Chondrocyte (in vitro differentiated cells): ENCODE data around the gene SPDYE3. TPM values are rescaled to one million over a fixed set of nuclear protein-coding genes. Genes with fewer than 3 reads are reported as not detected.
"Not testable (repeated sequence)": the region's sequence is repeated elsewhere in the genome, so short reads cannot be mapped to it uniquely, and the experiment has no call there.

ENCODE experiments used
- DNase-seq: peaks from one replicate; pipeline ENCODE4 v3.0.0; 2021; ENCODE audit warnings: mixed read lengths, low spot score
- H3K27ac Mint-ChIP-seq: one replicate; pipeline ENCODE4 v1.8.0; 2021; ENCODE audit warnings: mild to moderate bottlenecking, moderate library complexity, mixed read lengths; ENCODE audit not compliant: unreplicated experiment
- H3K27me3 Mint-ChIP-seq: 2 replicates; pipeline ENCODE4 v1.8.0; 2021; ENCODE audit warnings: low read depth, mixed read lengths
- H3K36me3 Mint-ChIP-seq: 2 replicates; pipeline ENCODE4 v1.8.0; 2021; ENCODE audit warnings: low read depth, mixed read lengths
- H3K4me1 Mint-ChIP-seq: 2 replicates; pipeline ENCODE4 v1.8.0; 2021; ENCODE audit warnings: low read depth, mild to moderate bottlenecking, mixed read lengths
- H3K4me3 Mint-ChIP-seq: one replicate; pipeline ENCODE4 v1.8.0; 2021; ENCODE audit warnings: mild to moderate bottlenecking, moderate library complexity, mixed read lengths; ENCODE audit not compliant: unreplicated experiment
- H3K9me3 Mint-ChIP-seq: 2 replicates; pipeline ENCODE4 v1.8.0; 2021; ENCODE audit warnings: low read depth, mixed read lengths
- total RNA-seq: library from RNA; stranded (reverse); gene quantifications from 3 replicates; pipeline ENCODE4 v1.2.1, GENCODE V29; 2021

The SPDYE3 gene
- total RNA-seq, 1 donor from 2014 or later: not detected

- H3K9me3 Mint-ChIP-seq: not testable (repeated sequence)
Measured at GRCh38 chr7:100283147-100283546, 24.4 kb upstream of the SPDYE3 start.

GRCh38 chr7:100287191-100287969 is 20.1 kb upstream of the SPDYE3 start:
- H3K27ac Mint-ChIP-seq, H3K4me1 Mint-ChIP-seq: not testable (repeated sequence)

More at GRCh38 chr7:100283147-100283546, 24.4 kb upstream of the SPDYE3 start:
- not testable (repeated sequence) for H3K27ac Mint-ChIP-seq, H3K4me1 Mint-ChIP-seq, H3K27me3 Mint-ChIP-seq, H3K4me3 Mint-ChIP-seq, DNase-seq, H3K36me3 Mint-ChIP-seq

GRCh38 chr7:100288258-100288657 is 19.2 kb upstream of the SPDYE3 start:
- H3K27me3 Mint-ChIP-seq, DNase-seq, H3K9me3 Mint-ChIP-seq, H3K4me3 Mint-ChIP-seq, H3K36me3 Mint-ChIP-seq, H3K27ac Mint-ChIP-seq, H3K4me1 Mint-ChIP-seq: not testable (repeated sequence)

More at GRCh38 chr7:100287191-100287969, 20.1 kb upstream of the SPDYE3 start:
- not testable (repeated sequence) for DNase-seq, H3K4me3 Mint-ChIP-seq, H3K9me3 Mint-ChIP-seq, H3K27me3 Mint-ChIP-seq, H3K36me3 Mint-ChIP-seq

GRCh38 chr7:100292162-100292561 is 15.3 kb upstream of the SPDYE3 start:
- H3K9me3 Mint-ChIP-seq, H3K4me3 Mint-ChIP-seq, H3K27ac Mint-ChIP-seq, H3K27me3 Mint-ChIP-seq, DNase-seq, H3K4me1 Mint-ChIP-seq, H3K36me3 Mint-ChIP-seq: not testable (repeated sequence)

GRCh38 chr7:100295269-100295668 is 12.2 kb upstream of the SPDYE3 start:
- H3K27me3 Mint-ChIP-seq, H3K27ac Mint-ChIP-seq: not testable (repeated sequence)

GRCh38 chr7:100297852-100298631 is 9.5 kb upstream of the SPDYE3 start:
- not testable (repeated sequence) for H3K27me3 Mint-ChIP-seq, DNase-seq, H3K4me3 Mint-ChIP-seq, H3K27ac Mint-ChIP-seq, H3K36me3 Mint-ChIP-seq, H3K9me3 Mint-ChIP-seq, H3K4me1 Mint-ChIP-seq

More at GRCh38 chr7:100295269-100295668, 12.2 kb upstream of the SPDYE3 start:
- not testable (repeated sequence) for H3K36me3 Mint-ChIP-seq, DNase-seq, H3K9me3 Mint-ChIP-seq, H3K4me1 Mint-ChIP-seq, H3K4me3 Mint-ChIP-seq

GRCh38 chr7:100298632-100298895 is 8.9 kb upstream of the SPDYE3 start:
- DNase-seq, H3K4me3 Mint-ChIP-seq, H3K9me3 Mint-ChIP-seq, H3K27me3 Mint-ChIP-seq, H3K4me1 Mint-ChIP-seq, H3K27ac Mint-ChIP-seq, H3K36me3 Mint-ChIP-seq: not testable (repeated sequence)

- H3K36me3 Mint-ChIP-seq, H3K27ac Mint-ChIP-seq, H3K9me3 Mint-ChIP-seq, H3K27me3 Mint-ChIP-seq, H3K4me3 Mint-ChIP-seq, H3K4me1 Mint-ChIP-seq, DNase-seq: not testable (repeated sequence)
Measured at GRCh38 chr7:100304526-100304925, 3.0 kb upstream of the SPDYE3 start.

GRCh38 chr7:100318329-100318728 is 10.8 kb downstream of the SPDYE3 start:
- not testable (repeated sequence) for H3K4me3 Mint-ChIP-seq, DNase-seq, H3K27ac Mint-ChIP-seq, H3K36me3 Mint-ChIP-seq, H3K27me3 Mint-ChIP-seq, H3K4me1 Mint-ChIP-seq, H3K9me3 Mint-ChIP-seq

GRCh38 chr7:100321648-100322047 is 14.1 kb downstream of the SPDYE3 start:
- H3K4me3 Mint-ChIP-seq, H3K9me3 Mint-ChIP-seq, DNase-seq, H3K4me1 Mint-ChIP-seq, H3K27ac Mint-ChIP-seq, H3K27me3 Mint-ChIP-seq: not testable (repeated sequence)
- H3K36me3 Mint-ChIP-seq: peaks cover 12% of the 10 kb centered on the region

GRCh38 chr7:100324194-100324593 is 16.7 kb downstream of the SPDYE3 start:
- not testable (repeated sequence) for H3K4me1 Mint-ChIP-seq, H3K27ac Mint-ChIP-seq, H3K4me3 Mint-ChIP-seq, H3K9me3 Mint-ChIP-seq, H3K27me3 Mint-ChIP-seq, DNase-seq
- H3K36me3 Mint-ChIP-seq: peaks cover 16% of the 10 kb centered on the region

- peaks cover 10% of the 10 kb centered on the region for H3K36me3 Mint-ChIP-seq
- H3K9me3 Mint-ChIP-seq, H3K4me1 Mint-ChIP-seq, DNase-seq, H3K27me3 Mint-ChIP-seq, H3K4me3 Mint-ChIP-seq, H3K27ac Mint-ChIP-seq: not testable (repeated sequence)
Measured at GRCh38 chr7:100325671-100326070, 18.2 kb downstream of the SPDYE3 start.

GRCh38 chr7:100326914-100327313 is 19.4 kb downstream of the SPDYE3 start:
- not testable (repeated sequence) for H3K9me3 Mint-ChIP-seq, H3K36me3 Mint-ChIP-seq, H3K27ac Mint-ChIP-seq, H3K4me1 Mint-ChIP-seq, H3K4me3 Mint-ChIP-seq, H3K27me3 Mint-ChIP-seq, DNase-seq
